HEK293 (cell line): ENCODE results near the gene SPRTN.

Experiments
- BCL11A ChIP-seq: fragments of 450-650 bp; formaldehyde crosslinking; IDR thresholded peaks from 2 replicates; pipeline ENCODE4 v1.5.1; 2016; ENCODE audit warnings: low read depth, missing biosample characterization, missing genetic modification characterization
- CTCF ChIP-seq: fragments of 450-650 bp; formaldehyde crosslinking; IDR thresholded peaks from 2 replicates; pipeline ENCODE4 v1.5.1; 2016; ENCODE audit warnings: missing biosample characterization, missing genetic modification characterization
- MYNN ChIP-seq: fragments of 450-650 bp; formaldehyde crosslinking; IDR thresholded peaks from 2 replicates; pipeline ENCODE4 v1.5.1; 2016; ENCODE audit warnings: missing biosample characterization, missing genetic modification characterization, borderline replicate concordance
- REST ChIP-seq: fragments of 450-650 bp; formaldehyde crosslinking; IDR thresholded peaks from 2 replicates; pipeline ENCODE4 v1.5.1; 2016; ENCODE audit warnings: missing biosample characterization, missing genetic modification characterization
- SCRT1 ChIP-seq: fragments of 450-650 bp; formaldehyde crosslinking; IDR thresholded peaks from 2 replicates; pipeline ENCODE4 v1.5.1; 2016; ENCODE audit warnings: missing biosample characterization, missing genetic modification characterization, borderline replicate concordance
- SP2 ChIP-seq: fragments of 450-650 bp; formaldehyde crosslinking; IDR thresholded peaks from 2 replicates; pipeline ENCODE4 v1.5.1; 2016; ENCODE audit warnings: missing biosample characterization, missing genetic modification characterization
- TSHZ1 ChIP-seq: fragments of 450-650 bp; formaldehyde crosslinking; IDR thresholded peaks from 2 replicates; pipeline ENCODE4 v1.5.1; 2016; ENCODE audit warnings: missing biosample characterization, missing genetic modification characterization, borderline replicate concordance
- ZBTB1 ChIP-seq: fragments of 450-650 bp; formaldehyde crosslinking; IDR thresholded peaks from 2 replicates; pipeline ENCODE4 v1.5.1; 2016; ENCODE audit warnings: missing biosample characterization, missing genetic modification characterization
- ZNF121 ChIP-seq: fragments of 450-650 bp; formaldehyde crosslinking; IDR thresholded peaks from 2 replicates; pipeline ENCODE4 v1.5.1; 2016; ENCODE audit warnings: missing biosample characterization, missing genetic modification characterization
- ZNF501 ChIP-seq: fragments of 450-650 bp; formaldehyde crosslinking; IDR thresholded peaks from 2 replicates; pipeline ENCODE4 v1.5.1; 2016; ENCODE audit warnings: missing biosample characterization, missing genetic modification characterization
- ZNF626 ChIP-seq: fragments of 450-650 bp; sonication (Bioruptor Pico); formaldehyde crosslinking; IDR thresholded peaks from 2 replicates; pipeline ENCODE4 v1.5.1; 2018; ENCODE audit warnings: missing biosample characterization, missing genetic modification characterization, inconsistent platforms
- ZNF654 ChIP-seq: fragments of 450-650 bp; formaldehyde crosslinking; IDR thresholded peaks from 2 replicates; pipeline ENCODE4 v1.5.1; 2016; ENCODE audit warnings: low read depth, missing biosample characterization, missing genetic modification characterization
- ZNF677 ChIP-seq: fragments of 450-650 bp; IDR thresholded peaks from 2 replicates; pipeline ENCODE4 v1.5.0; 2018; ENCODE audit warnings: missing biosample characterization, mild to moderate bottlenecking, missing genetic modification characterization, moderate library complexity
- ZNF830 ChIP-seq: fragments of 450-650 bp; IDR thresholded peaks from 2 replicates; pipeline ENCODE4 v1.5.0; 2018; ENCODE audit warnings: missing biosample characterization, missing genetic modification characterization, low read depth, mild to moderate bottlenecking, moderate library complexity

GRCh38 chr1:231393668-231394067 is 55.6 kb downstream of the SPRTN start:
- TF ChIP-seq TSHZ1 (tag by site-specific recombination) (no peak), ZNF501 (tag by site-specific recombination) (no peak), CTCF (tag by site-specific recombination) (no peak), ZNF654 (tag by site-specific recombination) (no peak), ZNF830 (tag by site-specific recombination) (no peak), ZNF121 (tag by site-specific recombination) (no peak), REST (no peak), SCRT1 (tag by site-specific recombination) (no peak), MYNN (tag by site-specific recombination) (no peak), SP2 (tag by site-specific recombination) (no peak), BCL11A (tag by site-specific recombination) (no peak), ZNF626 (tag by site-specific recombination) (no peak), ZBTB1 (tag by site-specific recombination) (no peak), ZNF677 (no peak)
